Measurements from ENCODE around the gene CLN6. TPM values are rescaled to one million over a fixed set of nuclear protein-coding genes. Genes with fewer than 3 reads are reported as not detected.
A peak's percentile ranks its signal among the peaks of the same experiment; 100 is the strongest.

CLN6 gene
- total RNA-seq (2022) (26.5 and 31.4 TPM in 2 replicates), Bru-seq, nascent RNA (percentile 32 among the genes with signal in this experiment), BruChase-seq, experiment 1, labeled RNA remaining after a 6-hour chase (percentile 45 among the genes with signal in this experiment), BruChase-seq, experiment 2, labeled RNA remaining after a 2-hour chase (percentile 40 among the genes with signal in this experiment)
- long read RNA-seq, partial matches to known transcripts: 1 of 5 reads
- long read RNA-seq, other reads (novel, unspliced or antisense): 3 of 5 reads

GRCh38 chr15:68229386-68230156 lies at the start of gene CLN6:
Gene CLN6 (minus strand): TSS chr15:68229728. CDS start chr15:68229584, 144 bp downstream.
- Mint-ChIP-seq H3K36me3 (ENCODE audit: insufficient read depth, unreplicated experiment) (peaks cover 5% of the 10 kb centered on the region), H3K9me3 (ENCODE audit: unreplicated experiment) (no peaks in the 10 kb centered on the region), H3K27ac (ENCODE audit: low read depth, unreplicated experiment) (peak within 1 kb of the TSS; percentile 81), H3K4me1 (ENCODE audit: insufficient read depth, unreplicated experiment) (peaks cover 28% of the 10 kb centered on the region), H3K4me3 (ENCODE audit: unreplicated experiment) (peak within 1 kb of the TSS; percentile 74), H3K27me3 (ENCODE audit: insufficient read depth, unreplicated experiment) (no peaks in the 10 kb centered on the region)
- ChIA-PET CTCF (interaction anchor here (0.8 to 1.5 kb wide), 3 partner anchors 19 to 79 kb away, joined by 3 to 4 read pairs (median 4); no protein-coding TSS in a partner anchor), POLR2A (interaction anchor here (0.5 to 3.6 kb wide), 23 partner anchors 9 to 687 kb away, joined by 3 to 49 read pairs (median 4); partner anchors contain the start of genes FEM1B and MAP2K5)
- no TSS peak for BruUV-seq (replicated peaks)
- peak; percentile 78 for DNase-seq (ENCODE audit: unreplicated experiment)
- no peak for TF ChIP-seq CTCF (IDR thresholded peaks at IDR 0.05; ENCODE audit: unreplicated experiment)
- intact Hi-C loops (cut with micrococcal nuclease): no loop called here

GRCh38 chr15:68278595-68279405 lies 49.3 kb upstream of the CLN6 start:
- no peak for TF ChIP-seq CTCF (IDR thresholded peaks at IDR 0.05; ENCODE audit: unreplicated experiment)
- peak; percentile 28 for DNase-seq (ENCODE audit: unreplicated experiment)
- peak overlapping the region; percentile 99 for H3K27ac Mint-ChIP-seq (ENCODE audit: low read depth, unreplicated experiment)
- H3K36me3 Mint-ChIP-seq (ENCODE audit: insufficient read depth, unreplicated experiment): peaks cover 6% of the 10 kb centered on the region
- no peaks in the 10 kb centered on the region for H3K27me3 Mint-ChIP-seq (ENCODE audit: insufficient read depth, unreplicated experiment)
- peaks cover 46% of the 10 kb centered on the region for H3K4me1 Mint-ChIP-seq (ENCODE audit: insufficient read depth, unreplicated experiment)
- intact Hi-C loops (cut with micrococcal nuclease): loop anchor here (1.0 kb wide), 1 partner anchor 21 kb away; no protein-coding TSS in a partner anchor
- TSS peak; percentile 39 for BruUV-seq (replicated peaks)
- H3K9me3 Mint-ChIP-seq (ENCODE audit: unreplicated experiment): no peaks in the 10 kb centered on the region
- POLR2A ChIA-PET: interaction anchor here (0.6 to 16.2 kb wide), 17 partner anchors 8 to 1176 kb away, joined by 3 to 415 read pairs (median 6); partner anchors contain the start of genes C15orf61 and CLN6
- peak overlapping the region; percentile 85 for H3K4me3 Mint-ChIP-seq (ENCODE audit: unreplicated experiment)
- CTCF ChIA-PET: interaction anchor here (0.8 to 3.2 kb wide), 5 partner anchors 11 to 26 kb away, joined by 3 to 16 read pairs (median 3); no protein-coding TSS in a partner anchor

- Mint-ChIP-seq H3K27me3 (ENCODE audit: insufficient read depth, unreplicated experiment) (no peaks in the 10 kb centered on the region), H3K4me1 (ENCODE audit: insufficient read depth, unreplicated experiment) (peaks cover 50% of the 10 kb centered on the region), H3K36me3 (ENCODE audit: insufficient read depth, unreplicated experiment) (peaks cover 6% of the 10 kb centered on the region), H3K9me3 (ENCODE audit: unreplicated experiment) (no peaks in the 10 kb centered on the region), H3K27ac (ENCODE audit: low read depth, unreplicated experiment) (peak overlapping the region; percentile 99), H3K4me3 (ENCODE audit: unreplicated experiment) (peak overlapping the region; percentile 85)
- CTCF ChIA-PET: interaction anchor here (0.9 to 3.2 kb wide), 2 partner anchors 19 to 25 kb away, joined by 3 to 16 read pairs; no protein-coding TSS in a partner anchor
- TF ChIP-seq CTCF (IDR thresholded peaks at IDR 0.05; ENCODE audit: unreplicated experiment): peak; percentile 30
- intact Hi-C loops (cut with micrococcal nuclease): loop anchor here (1.0 kb wide), 1 partner anchor 21 kb away; no protein-coding TSS in a partner anchor
- BruUV-seq (replicated peaks): no TSS peak
- POLR2A ChIA-PET: interaction anchor here (0.6 to 16.2 kb wide), 16 partner anchors 7 to 1176 kb away, joined by 3 to 415 read pairs (median 9); partner anchors contain the start of gene CLN6
- DNase-seq (ENCODE audit: unreplicated experiment): no peak
Observed at GRCh38 chr15:68278345-68278594, 48.7 kb upstream of the CLN6 start.
